GM13976 (cell line): Measurements from ENCODE around the gene GFRA4.

Source experiments
- DNase-seq: peaks from one replicate; pipeline ENCODE4 v3.0.0; 2012; ENCODE audit warnings: low spot score
- in situ Hi-C: fragments of 300-500 bp; cut with MboI; formaldehyde crosslinking; loops from one replicate; pipeline ENCODE4 v1.12.0; 2022; ENCODE audit warnings: low sequenced_read_pairs, mixed read lengths, inconsistent platforms; ENCODE audit not compliant: unreplicated experiment
- TF ChIP-seq, protein P1 (sequence below): IDR thresholded peaks from 2 replicates; pipeline ENCODE4 v1.5.1; 2012; ENCODE audit warnings: borderline replicate concordance, mild to moderate bottlenecking; ENCODE audit not compliant: insufficient read depth; ENCODE audit errors: extremely low read depth, missing control alignments, control extremely low read depth

The GFRA4 gene

DNA sequence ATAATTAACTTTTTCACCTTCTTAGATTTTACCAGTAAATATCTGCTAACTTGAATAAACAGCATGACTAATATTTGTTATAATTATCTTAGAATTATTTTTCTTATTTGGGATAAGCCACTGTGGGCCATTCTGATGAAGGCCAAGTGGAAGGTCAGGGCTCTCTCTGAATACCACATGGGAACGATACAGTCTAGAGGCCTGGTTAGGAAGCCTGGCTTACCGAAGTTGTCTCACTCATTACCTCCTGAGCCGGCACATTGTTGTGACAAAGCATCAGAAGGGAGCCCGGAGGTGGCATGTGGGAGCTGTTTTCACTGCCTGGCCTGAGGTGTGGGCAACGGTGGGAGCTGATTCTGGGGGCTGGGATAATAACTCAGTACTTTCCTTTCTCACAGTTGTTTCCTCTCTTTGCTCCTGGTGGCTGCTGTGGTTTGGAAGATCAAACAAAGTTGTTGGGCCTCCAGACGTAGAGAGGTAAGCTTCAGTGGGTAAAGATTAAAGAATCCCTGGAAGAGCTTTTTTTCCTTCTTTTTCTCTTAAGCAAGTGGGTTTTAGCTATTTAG, 29.2 kb downstream of the GFRA4 start:
- in situ Hi-C loops = no loop called here
- DNase-seq = no peak
- TF ChIP-seq, protein P1, sequence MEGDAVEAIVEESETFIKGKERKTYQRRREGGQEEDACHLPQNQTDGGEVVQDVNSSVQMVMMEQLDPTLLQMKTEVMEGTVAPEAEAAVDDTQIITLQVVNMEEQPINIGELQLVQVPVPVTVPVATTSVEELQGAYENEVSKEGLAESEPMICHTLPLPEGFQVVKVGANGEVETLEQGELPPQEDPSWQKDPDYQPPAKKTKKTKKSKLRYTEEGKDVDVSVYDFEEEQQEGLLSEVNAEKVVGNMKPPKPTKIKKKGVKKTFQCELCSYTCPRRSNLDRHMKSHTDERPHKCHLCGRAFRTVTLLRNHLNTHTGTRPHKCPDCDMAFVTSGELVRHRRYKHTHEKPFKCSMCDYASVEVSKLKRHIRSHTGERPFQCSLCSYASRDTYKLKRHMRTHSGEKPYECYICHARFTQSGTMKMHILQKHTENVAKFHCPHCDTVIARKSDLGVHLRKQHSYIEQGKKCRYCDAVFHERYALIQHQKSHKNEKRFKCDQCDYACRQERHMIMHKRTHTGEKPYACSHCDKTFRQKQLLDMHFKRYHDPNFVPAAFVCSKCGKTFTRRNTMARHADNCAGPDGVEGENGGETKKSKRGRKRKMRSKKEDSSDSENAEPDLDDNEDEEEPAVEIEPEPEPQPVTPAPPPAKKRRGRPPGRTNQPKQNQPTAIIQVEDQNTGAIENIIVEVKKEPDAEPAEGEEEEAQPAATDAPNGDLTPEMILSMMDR = no peak

DNA sequence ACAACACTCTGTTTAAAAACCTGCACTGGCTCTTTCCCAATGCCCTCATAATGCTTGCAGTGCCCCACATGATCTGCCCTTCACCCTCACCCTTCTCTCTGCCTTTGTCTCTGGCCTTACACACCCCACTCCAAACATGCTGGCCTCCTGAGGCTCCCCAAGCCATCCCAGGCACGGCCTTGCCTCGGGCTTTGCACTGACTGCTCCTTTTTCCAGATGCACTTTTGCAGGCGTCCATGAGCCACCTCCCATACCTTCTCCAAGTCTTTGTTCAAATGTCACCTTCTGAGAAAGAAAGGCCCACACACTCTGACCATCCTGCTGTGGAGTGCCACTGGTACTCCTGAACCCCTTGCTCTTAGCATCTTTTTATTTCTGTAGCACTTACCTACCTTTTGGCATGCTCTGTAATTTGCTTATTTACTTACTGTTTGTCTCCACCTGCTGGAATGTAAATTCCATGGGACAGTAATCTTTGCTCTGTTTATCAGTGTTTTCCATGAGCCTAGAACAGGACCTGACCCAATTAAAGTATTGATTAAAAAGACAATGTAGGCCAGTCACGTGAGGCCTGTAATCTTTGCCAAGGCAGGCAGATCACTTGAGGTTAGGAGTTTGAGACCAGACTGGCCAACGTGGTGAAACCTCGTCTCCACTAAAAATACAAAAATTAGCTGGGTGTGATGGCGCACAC, 30.7 kb downstream of the GFRA4 start:
- in situ Hi-C loops = no loop called here
- no peak for DNase-seq
- TF ChIP-seq, protein P1 = no peak

DNA sequence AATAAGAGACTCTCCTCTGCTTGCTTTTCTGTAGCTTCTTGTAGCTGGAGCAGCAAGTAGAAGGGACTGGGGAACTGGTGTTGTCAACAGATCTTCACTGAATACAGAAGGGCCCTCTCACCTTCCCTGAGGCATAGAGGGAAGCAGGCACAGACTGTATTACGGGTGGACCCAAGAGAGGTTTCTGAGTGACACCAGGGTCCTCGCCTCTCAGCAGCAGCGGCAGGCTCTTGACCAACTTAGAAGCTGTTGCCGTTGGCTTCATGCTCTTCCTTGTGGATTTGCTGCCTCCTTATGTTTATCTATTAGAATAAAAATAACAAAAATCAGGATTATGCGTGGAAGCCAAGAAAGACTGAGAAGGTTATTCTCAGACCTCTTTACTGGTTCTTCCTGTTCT, 31.7 kb downstream of the GFRA4 start:
- DNase-seq = no peak
- TF ChIP-seq, protein P1 = no peak
- in situ Hi-C loops = no loop called here

DNA sequence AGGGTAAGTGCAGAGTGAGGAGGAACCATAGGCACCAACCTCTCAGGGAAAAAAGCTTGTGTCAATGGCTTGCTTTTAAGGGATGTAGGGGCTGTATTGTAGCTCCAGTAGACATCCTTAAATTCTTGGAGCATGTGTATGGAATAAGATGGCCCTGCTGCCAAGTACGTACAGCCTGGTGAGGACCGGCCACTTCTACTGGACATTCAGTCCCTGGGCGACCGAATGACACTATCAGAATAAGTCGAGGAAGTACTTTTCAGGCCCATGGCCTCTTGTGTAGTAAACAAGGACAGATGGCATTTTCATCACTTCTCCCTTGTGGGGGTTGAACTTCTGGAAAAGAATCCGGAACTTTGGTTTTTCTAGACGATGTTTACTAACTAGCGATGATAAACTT, 32.8 kb downstream of the GFRA4 start:
- TF ChIP-seq, protein P1 = no peak
- in situ Hi-C loops = no loop called here
- DNase-seq = no peak

DNA sequence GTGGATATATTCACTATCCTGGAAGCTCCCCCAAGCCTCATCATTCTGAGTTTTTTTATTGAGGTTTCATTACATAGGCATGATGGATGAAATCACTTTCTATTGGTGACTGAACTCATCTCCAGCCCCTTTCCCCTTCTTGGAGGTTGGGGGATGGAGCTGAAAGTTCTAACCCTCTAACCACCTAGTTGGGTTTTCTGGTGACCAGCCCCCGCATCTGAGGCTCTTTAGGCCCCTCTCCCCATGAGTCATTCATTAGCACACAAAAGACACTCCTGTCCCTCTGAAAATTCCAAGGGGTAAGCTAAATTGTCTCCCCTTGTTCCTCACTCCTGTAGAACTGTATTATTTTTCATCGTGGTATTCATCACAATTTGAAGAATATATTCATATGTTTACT, 33.3 kb downstream of the GFRA4 start:
- no peak for DNase-seq
- TF ChIP-seq, protein P1 = no peak
- in situ Hi-C loops = no loop called here

DNA sequence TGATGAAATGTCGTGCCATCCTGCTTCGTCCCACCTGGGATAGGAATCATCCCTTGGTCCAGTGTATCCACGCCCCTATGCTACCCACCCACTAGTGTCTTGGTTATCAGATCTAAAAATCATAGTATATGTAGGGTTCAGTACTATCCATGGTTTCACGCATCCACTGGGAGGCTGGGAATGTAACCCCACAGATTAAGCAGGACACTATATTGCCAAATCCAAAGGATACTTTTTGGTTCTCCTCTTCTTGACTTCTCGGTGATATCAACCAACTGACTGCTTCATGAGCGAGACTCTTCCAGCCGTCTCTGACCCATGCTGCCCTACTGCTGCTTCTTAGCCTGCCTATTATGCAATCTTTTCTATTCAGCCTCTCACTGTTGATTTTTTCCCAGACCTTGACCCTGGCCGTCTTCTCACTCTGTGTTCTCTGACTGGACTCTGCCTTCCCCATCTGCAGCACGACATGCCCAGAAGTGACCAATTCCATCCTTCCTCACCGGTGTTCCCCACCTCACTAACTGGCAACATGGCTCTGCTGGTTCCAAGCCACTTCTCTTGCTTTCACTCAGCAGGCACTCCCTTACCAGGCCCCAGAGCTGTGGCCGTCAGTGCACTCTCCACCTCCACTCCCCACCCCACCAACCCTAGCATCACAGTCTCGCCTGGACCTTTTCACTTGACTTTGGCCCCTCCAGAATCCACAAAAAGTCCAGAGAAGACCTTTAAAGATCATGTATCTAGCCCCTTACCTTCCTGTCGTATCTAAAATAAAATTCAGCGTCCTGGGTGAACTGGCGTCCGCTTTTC, 34.5 kb downstream of the GFRA4 start:
- TF ChIP-seq, protein P1 = no peak
- in situ Hi-C loops = no loop called here
- DNase-seq = no peak
